GM12865 (cell line): Measurements from ENCODE around the gene SLC6A3.

Experiments used
- DNase-seq: peaks from one replicate; pipeline ENCODE4 v3.0.0; 2010; ENCODE audit warnings: low read depth
- H3K4me3 ChIP-seq: 2 replicates; pipeline ENCODE4 v1.5.1; 2011; ENCODE audit warnings: mild to moderate bottlenecking, low read depth, low read length, control low read depth
- TF ChIP-seq, protein P1 (sequence below): IDR thresholded peaks from 2 replicates; pipeline ENCODE4 v1.5.1; 2011; ENCODE audit warnings: low read length, control low read depth, low read depth, inconsistent platforms; ENCODE audit not compliant: insufficient read depth; ENCODE audit errors: missing control alignments

SLC6A3 gene

DNA sequence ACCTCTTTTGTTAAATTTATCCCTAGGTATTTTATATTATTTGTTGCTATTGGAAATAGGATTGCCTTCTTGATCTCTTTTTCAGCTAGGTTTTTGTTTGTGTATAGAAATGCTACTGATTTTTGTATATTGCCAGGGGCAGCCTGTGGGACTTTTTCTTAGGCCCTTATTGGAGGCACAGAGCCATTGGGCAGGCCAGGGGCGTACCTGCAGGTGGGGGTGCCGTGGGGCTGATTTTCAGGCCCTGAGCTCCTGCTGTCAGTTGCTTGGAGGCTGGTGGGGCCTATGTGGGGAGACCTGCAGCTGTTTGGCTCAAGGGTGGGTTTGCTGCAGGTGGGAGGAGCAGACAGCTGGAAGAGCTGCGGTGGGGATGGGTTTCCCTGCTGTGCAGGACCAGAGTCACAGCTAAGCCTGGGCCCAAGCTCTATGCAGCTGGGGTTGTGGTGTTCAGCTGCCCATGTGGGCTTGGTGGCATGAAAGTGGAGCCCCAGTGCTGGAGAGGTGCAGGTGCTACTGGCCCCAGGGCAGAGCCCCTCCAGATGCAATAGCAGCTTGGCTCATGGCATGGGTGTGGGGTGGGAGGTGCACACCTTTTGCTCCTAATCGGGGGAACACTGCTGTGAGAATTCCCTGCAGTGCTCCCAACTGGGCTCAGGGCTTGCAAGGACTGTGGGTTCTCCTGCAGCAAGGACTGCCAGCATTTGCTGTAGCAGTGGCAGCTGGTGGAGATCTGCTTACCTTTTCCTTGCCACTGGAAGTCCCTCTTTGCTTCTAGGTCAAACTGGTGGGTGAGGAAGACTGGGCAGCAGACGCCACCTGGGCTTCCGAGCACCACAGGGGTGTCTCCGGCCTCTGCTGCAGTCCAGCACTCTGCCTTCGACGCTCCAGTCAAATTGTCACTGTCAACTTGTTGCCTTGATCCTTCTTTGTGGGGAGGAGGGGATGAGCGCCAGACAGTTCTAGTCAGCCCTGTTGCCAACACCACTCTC is 92.7 kb downstream of the SLC6A3 start:
- no peak for DNase-seq
- H3K4me3 ChIP-seq: no peak overlapping the region
- TF ChIP-seq, protein P1, sequence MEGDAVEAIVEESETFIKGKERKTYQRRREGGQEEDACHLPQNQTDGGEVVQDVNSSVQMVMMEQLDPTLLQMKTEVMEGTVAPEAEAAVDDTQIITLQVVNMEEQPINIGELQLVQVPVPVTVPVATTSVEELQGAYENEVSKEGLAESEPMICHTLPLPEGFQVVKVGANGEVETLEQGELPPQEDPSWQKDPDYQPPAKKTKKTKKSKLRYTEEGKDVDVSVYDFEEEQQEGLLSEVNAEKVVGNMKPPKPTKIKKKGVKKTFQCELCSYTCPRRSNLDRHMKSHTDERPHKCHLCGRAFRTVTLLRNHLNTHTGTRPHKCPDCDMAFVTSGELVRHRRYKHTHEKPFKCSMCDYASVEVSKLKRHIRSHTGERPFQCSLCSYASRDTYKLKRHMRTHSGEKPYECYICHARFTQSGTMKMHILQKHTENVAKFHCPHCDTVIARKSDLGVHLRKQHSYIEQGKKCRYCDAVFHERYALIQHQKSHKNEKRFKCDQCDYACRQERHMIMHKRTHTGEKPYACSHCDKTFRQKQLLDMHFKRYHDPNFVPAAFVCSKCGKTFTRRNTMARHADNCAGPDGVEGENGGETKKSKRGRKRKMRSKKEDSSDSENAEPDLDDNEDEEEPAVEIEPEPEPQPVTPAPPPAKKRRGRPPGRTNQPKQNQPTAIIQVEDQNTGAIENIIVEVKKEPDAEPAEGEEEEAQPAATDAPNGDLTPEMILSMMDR: no peak

DNA sequence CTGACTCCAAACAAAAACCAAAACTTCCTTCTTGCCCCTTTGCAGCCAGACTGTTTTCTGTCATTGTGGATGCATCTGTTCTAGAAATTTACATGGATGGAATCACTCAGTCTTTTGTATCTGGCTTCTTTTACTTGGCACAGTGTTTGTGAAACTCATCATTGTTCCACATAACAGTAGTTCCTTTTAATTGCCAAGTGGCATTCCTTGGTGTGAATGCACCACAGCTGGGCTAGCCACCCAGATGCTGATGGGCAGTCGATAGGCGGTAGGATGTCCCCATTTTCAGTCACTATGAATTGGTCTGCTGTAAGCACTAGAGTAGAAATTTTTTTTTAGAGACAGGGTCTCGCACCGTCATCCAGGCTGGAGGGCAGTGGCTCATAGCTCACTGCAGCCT is 94.1 kb downstream of the SLC6A3 start:
- DNase-seq: no peak
- TF ChIP-seq, protein P1: no peak
- no peak overlapping the region for H3K4me3 ChIP-seq

DNA sequence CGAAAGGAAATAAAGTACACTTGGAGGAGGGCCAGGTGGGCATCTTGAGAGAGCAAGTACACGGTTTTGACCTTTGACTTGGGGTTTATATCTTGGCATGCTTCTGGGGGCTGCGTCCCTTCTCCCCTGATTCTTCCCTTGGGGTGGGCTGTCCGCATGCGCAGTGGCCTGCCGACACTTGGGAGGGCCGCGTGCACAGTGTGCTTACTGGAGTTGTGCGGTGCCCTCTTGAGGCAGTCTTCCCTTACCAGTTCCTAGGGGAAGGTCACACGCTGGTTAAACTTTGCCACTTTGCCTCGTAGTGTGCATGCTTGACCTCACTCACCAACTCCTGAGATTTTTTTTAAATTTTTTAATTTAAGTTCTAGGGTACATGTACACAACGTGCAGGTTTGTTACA is 96.0 kb downstream of the SLC6A3 start:
- TF ChIP-seq, protein P1: no peak
- H3K4me3 ChIP-seq: no peak overlapping the region
- no peak for DNase-seq

DNA sequence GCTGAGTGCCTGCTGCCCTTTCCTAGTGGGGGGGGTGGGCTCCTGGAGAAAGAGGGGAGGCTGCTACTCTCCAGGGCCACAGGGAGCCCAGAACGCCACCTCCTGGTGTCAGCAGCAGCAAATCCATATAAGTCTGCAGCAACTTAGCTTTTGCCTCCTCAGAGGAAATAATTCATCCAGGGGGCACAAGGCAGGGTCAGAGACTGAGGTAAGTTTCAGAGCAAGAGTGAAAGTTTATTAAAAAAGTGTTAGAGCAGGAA is 96.3 kb downstream of the SLC6A3 start:
- no peak overlapping the region for H3K4me3 ChIP-seq
- no peak for DNase-seq
- TF ChIP-seq, protein P1: no peak

DNA sequence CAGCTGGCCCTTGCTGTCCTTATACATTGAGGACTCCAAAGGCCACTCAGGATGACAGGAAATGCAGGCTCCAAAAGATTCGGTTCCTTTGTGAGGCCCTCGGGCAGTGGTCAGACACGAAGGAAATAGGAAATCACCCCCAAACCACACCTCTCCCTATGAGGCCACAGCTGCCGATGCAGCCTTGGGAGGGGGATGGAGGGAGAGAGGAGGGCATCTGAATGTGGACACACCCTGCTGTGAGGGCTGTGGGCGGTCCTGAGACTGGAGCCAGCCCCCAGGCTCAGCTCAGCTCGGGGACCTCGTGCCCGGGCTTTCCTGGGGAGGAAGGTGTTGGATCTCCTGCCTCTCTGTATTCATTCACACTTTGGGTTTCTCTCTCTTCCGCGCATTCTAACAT is 97.7 kb downstream of the SLC6A3 start:
- no peak for DNase-seq
- H3K4me3 ChIP-seq: no peak overlapping the region
- TF ChIP-seq, protein P1: no peak

DNA sequence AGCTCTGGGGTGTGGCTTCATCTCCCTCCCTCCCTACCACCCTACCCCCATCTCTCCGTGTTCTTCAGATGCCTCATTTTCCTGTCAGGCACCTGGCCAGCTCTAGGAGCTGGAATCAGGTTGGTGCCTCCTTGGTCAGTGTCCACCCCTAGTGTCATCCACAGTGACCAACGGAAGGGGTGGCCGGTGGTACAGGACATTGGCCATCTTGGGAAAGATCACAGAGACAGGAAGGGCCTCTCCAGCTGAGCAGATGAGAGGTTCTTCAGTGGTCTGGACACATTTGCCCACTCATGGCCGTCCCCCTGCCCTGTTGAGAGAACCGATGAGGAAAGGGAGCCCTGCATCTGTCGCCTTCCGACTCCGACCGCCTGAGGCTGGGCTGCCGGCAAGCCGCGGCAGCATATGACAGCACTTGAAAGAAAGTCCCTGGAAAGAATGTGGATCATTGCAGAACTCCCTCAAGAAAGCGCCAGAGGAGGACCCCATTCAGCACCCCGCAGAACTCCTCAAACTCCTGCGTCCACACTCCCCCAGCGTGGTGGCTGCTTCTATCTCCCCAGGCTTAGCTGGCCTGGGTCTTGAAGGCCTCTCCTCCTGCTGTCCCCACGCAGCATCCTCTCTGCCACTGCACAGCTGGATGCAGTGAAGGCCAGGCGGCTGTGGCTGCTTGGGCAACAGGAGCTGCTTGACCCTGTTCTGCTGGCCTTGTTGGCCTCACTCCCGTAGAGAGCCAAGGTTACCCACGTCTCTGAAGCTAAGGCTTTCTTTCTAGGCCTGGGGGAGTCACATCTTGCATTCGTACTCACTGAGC is 98.4 kb downstream of the SLC6A3 start:
- no peak overlapping the region for H3K4me3 ChIP-seq
- no peak for DNase-seq
- TF ChIP-seq, protein P1: no peak
